Loucy (cell line): Measurements from ENCODE around the gene FGF11.

Experiments
- CTCF ChIP-seq: fragments of 200-600 bp; sonication (generic); conservative IDR thresholded peaks from 2 replicates; pipeline ENCODE4 v1.5.1; 2014; ENCODE audit warnings: mild to moderate bottlenecking, antibody characterized with exemption, low read length
- EZH2phosphoT487 ChIP-seq: fragments of 200-600 bp; IDR thresholded peaks from 2 replicates; pipeline ENCODE4 v1.6.1; 2018; ENCODE audit warnings: antibody characterized with exemption, mild to moderate bottlenecking, moderate library complexity, borderline replicate concordance

GRCh38 chr17:7407082-7407481, 32.2 kb upstream of the FGF11 start:
- TF ChIP-seq CTCF (no peak), EZH2phosphoT487 (no peak)
